GM12873 (cell line): ENCODE results near the gene ZHX3.

Experiments used
- TF ChIP-seq, protein P1 (sequence below): IDR thresholded peaks from 2 replicates; pipeline ENCODE4 v1.5.1; 2012; ENCODE audit warnings: low read depth, mild to moderate bottlenecking, moderate library complexity, low read length, control low read depth; ENCODE audit not compliant: insufficient read depth; ENCODE audit errors: missing control alignments

The ZHX3 gene

DNA sequence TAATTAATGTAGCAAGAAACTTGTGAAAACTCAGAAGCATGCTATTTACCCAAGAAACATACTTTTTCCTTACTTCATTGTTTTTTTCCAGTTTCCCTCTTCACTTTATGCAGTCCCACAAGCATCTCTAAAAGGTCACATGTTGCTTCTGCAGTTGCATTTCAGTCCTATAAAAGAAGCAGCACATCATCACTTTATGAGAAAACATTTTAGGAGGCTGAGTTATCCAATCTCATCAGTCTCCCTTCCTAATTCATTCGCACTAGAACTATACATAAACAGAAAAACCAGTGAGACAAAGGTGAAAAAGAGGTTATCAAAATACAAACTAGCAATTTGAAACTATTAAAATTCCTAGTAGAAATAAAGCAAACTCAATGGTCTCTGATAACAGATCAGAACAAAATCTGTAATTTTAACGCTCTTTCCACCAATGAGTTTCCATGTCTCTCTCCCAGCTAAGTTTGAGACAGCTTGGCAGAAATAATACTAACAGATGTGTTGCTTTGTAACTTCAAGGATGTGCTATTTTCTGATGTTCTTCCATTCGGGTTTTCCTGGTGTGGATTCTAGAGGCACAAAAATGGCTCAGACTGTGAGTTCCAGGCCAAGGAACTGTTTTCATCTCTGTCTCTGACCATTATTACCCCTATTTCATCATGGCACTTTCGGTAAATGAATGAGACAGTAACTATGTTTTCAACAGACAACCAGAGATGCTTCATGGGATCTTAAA lies 48.4 kb downstream of the ZHX3 start:
- TF ChIP-seq, protein P1, sequence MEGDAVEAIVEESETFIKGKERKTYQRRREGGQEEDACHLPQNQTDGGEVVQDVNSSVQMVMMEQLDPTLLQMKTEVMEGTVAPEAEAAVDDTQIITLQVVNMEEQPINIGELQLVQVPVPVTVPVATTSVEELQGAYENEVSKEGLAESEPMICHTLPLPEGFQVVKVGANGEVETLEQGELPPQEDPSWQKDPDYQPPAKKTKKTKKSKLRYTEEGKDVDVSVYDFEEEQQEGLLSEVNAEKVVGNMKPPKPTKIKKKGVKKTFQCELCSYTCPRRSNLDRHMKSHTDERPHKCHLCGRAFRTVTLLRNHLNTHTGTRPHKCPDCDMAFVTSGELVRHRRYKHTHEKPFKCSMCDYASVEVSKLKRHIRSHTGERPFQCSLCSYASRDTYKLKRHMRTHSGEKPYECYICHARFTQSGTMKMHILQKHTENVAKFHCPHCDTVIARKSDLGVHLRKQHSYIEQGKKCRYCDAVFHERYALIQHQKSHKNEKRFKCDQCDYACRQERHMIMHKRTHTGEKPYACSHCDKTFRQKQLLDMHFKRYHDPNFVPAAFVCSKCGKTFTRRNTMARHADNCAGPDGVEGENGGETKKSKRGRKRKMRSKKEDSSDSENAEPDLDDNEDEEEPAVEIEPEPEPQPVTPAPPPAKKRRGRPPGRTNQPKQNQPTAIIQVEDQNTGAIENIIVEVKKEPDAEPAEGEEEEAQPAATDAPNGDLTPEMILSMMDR, result no peak

DNA sequence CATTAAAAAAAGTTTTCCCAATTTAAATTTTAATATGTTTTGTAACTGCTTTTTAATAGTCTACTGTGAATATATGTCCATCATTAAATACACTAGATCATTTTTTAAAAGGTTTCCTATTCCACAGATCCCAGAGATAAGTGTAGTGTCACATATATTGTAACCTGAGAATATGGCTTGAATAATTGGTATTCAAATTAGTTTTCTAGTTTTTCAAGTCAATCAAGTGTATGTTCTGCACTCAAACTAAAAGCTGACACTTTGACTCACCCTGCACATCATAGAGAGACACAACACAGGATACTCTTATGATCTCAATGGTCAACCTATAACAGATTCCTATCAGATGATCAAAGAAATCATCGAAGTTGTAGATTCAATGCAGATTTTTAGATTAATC lies 49.1 kb downstream of the ZHX3 start:
- TF ChIP-seq, protein P1, result no peak

DNA sequence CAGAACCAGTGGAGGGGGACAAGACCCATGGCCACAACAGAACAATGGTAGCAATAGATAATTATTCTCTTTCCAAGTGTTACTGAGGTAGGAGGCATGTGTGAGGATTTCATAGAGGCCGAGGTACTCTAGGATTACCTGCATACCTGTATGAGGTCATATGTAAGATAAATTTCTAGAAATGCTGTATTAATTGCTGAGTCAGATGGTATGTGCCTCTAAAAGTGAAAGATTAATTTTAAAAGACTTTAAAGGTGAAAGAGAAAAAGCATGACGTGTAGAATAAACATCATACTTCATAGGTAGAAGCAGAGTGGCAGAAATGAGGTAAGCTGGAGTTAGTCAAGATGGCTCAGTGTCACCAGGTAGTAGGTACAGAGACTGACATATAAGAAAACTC lies 51.6 kb downstream of the ZHX3 start:
- TF ChIP-seq, protein P1, result no peak

DNA sequence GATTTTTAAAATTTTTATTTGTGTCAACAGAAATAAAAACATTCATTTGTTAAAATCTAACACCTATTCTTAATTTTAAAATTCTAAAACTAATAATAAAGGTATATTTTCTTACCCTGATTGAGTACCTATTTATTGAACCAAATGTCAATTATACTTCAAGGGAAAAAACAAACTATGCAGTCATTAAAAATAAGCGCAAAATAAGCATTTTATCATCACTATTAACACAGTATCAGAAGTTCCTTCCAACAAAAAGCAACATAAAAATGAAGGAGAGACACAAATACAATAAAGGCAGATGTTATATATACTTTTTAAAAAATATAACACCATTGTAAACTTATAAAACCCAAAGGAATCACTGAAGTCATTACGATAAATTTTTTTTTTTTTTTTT lies 52.7 kb downstream of the ZHX3 start:
- TF ChIP-seq, protein P1, result no peak

DNA sequence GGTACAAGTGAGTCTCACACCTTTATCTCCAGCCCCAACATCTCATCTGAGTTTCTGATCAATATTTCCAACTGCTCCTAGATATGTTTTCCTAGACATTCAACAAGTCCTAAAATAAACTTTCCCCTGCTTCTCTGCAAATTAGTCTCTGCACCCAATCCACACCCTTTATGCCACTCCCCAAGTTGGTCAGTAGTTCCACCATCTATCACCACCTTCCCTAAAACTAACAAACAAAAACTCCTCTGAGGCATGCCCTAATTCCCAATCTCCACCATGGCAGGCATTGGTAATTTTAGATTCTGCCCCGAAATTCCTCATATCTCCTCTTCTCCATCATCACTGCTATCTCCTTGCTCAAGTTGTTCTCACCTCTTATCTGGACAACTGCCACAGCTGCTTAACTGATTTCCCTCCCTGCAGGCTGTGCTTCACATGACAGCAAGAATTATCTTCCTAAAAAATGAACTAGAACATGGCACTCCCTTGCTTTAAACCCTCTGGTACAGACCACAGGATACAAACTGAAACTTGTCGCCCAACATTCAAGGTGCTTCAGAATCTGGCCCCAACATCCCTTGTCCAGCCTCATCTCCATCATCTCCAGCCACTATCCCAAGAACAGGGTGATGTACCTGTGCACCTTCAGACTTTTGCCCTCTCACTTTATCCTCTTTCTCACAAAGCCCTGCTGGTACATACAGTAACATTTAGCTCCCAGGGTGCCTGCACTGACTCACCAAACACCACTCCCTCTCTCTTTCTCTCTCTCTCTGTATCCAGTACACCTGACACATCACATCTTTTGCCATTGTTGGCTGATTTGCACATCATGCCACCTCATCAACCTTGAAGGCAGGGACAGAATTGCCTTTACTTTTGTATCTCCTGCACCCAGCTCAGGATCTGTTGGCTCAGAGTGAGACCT lies 55.5 kb downstream of the ZHX3 start:
- TF ChIP-seq, protein P1, result no peak

DNA sequence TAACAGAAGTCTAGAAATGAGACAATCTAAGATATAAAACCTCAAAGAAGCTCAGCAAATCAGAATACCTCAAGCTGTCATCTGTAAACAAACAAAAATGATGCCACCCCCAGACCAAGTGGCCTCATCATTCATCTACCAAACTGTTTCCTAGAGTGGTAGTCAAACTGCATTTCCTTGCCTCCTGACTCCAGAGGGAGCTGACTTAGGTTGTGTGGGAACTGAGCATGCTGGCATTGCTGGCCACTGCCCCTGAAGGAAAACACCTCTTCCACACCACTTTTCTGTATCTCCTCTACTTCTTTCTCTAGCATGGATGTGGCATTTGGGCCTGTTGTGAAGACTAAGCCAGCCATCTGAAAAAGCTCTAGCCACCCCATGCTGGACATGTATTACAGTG lies 56.3 kb downstream of the ZHX3 start:
- TF ChIP-seq, protein P1, result no peak

DNA sequence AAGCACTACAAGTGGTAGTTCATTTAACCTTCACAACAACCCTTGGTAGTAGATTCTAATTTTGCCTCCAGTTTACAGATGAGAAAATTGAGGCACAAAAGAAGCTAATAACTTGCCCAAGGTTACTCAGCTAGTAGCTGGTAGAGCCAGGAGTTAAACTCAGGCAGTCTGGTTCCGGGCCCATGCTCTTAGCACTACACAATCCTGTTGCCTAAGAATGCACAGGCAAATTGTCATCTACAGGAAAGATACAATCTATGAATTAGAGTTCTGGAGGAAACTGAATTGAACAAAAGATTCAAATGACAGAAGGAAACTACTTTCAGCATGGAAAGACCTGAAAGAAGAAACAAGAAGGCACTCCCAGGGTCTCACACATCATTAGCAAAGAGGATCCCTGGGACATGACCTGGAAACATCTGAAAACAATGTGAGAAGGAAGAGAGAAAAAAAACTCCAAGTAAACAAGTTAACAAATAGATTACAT lies 56.8 kb downstream of the ZHX3 start:
- TF ChIP-seq, protein P1, result no peak
